ENCODE data around the gene SLC24A3. TPM values are rescaled to one million over a fixed set of nuclear protein-coding genes. Genes with fewer than 3 reads are reported as not detected.
A peak's percentile ranks its signal among the peaks of the same experiment; 100 is the strongest.

Gene SLC24A3
- total RNA-seq, 6 donors from 2014 or later: 6.3 to 10.8 (median 9.3) TPM

DNA sequence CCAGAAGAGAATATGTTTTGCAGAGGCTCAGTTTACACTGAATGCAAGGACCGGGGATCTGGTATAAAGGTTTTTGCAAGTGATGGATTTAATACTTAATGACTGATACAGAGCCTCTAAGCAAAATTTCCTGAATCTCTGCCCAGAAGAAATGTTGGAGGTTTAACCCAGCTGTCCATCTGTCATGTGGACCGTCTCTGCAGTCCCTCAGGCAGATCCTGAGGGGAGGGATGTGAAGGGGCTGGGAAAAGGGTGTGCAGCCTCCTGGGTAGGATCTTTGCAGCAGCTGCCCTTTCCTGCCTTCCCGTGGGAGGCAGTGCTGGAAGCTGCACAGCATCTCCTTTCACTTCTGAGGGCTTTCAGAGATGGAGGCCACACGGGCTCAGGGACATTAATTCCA lies 207.0 kb downstream of the SLC24A3 start:
- TF ChIP-seq POLR2AphosphoS5 (IDR thresholded peaks at IDR 0.05) (no peak), CTCF (IDR thresholded peaks at IDR 0.05) (no peak), EP300 (IDR thresholded peaks at IDR 0.05) (no peak), POLR2A (IDR thresholded peaks at IDR 0.05) (no peak)
- H3K27ac ChIP-seq: no peak overlapping the region
- no peaks in the 10 kb centered on the region for H3K36me3 ChIP-seq
- no peak for DNase-seq
- H3K4me3 ChIP-seq: no peak overlapping the region
- WGBS, 2 donors: 55% methylated on average over 4 of the region's 4 CpGs
- no peaks in the 10 kb centered on the region for H3K27me3 ChIP-seq
- ATAC-seq (ENCODE audit: low FRiP score in 2 of 2): no peak
- H3K4me1 ChIP-seq: no peaks in the 10 kb centered on the region
- H3K9me3 ChIP-seq: no peaks in the 10 kb centered on the region

GRCh38 chr20:19423097-19423899 lies 210.9 kb downstream of the SLC24A3 start:
- no peaks in the 10 kb centered on the region for H3K36me3 ChIP-seq
- H3K4me3 ChIP-seq: no peak overlapping the region
- 67 to 76% methylated on average over 9 of the region's 9 CpGs for WGBS, 2 donors
- DNase-seq (peak in 1 of 2 donors; percentile 11), ATAC-seq (ENCODE audit: low FRiP score in 2 of 2) (no peak)
- TF ChIP-seq POLR2AphosphoS5 (IDR thresholded peaks at IDR 0.05) (no peak), POLR2A (IDR thresholded peaks at IDR 0.05) (no peak), EP300 (IDR thresholded peaks at IDR 0.05) (no peak), CTCF (IDR thresholded peaks at IDR 0.05) (no peak)
- H3K27ac ChIP-seq: no peak overlapping the region
- H3K27me3 ChIP-seq: no peaks in the 10 kb centered on the region
- no peaks in the 10 kb centered on the region for H3K9me3 ChIP-seq
- H3K4me1 ChIP-seq: peaks cover 0 to 15% (median 7%) of the 10 kb centered on the region in 4 donors

- Histone ChIP-seq H3K27me3 (no peaks in the 10 kb centered on the region), H3K36me3 (no peaks in the 10 kb centered on the region), H3K4me3 (no peak overlapping the region), H3K4me1 (peaks cover 0 to 16% (median 7%) of the 10 kb centered on the region in 4 donors), H3K27ac (no peak overlapping the region), H3K9me3 (no peaks in the 10 kb centered on the region)
- WGBS, 2 donors: 66% methylated on average over 8 of the region's 8 CpGs
- no peak for ATAC-seq (ENCODE audit: low FRiP score in 2 of 2)
- no peak for DNase-seq
- TF ChIP-seq CTCF (IDR thresholded peaks at IDR 0.05) (no peak), POLR2A (IDR thresholded peaks at IDR 0.05) (no peak), POLR2AphosphoS5 (IDR thresholded peaks at IDR 0.05) (no peak), EP300 (IDR thresholded peaks at IDR 0.05) (no peak)
Observed at GRCh38 chr20:19423900-19424620, 211.6 kb downstream of the SLC24A3 start.

DNA sequence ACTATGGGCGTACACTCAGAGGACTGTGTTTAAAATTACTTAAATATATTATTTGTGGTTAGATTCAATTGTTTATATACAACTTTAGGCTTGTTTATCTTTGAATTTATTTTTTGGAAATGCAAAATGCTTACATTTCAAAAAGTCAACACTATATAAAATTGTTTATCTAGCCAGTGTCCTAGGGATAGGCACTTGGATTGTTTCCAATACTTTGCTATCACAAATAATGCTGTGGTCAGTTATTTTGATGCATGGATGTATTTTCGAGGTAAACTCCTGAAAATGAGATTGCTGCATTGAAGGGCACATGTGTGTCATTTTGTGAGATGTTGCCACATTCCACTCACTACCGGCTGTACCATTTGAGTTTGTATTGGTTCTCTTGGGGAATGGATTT lies 213.9 kb downstream of the SLC24A3 start:
- H3K27me3 ChIP-seq: no peaks in the 10 kb centered on the region
- no peaks in the 10 kb centered on the region for H3K9me3 ChIP-seq
- DNase-seq (no peak), ATAC-seq (ENCODE audit: low FRiP score in 2 of 2) (no peak)
- no peaks in the 10 kb centered on the region for H3K36me3 ChIP-seq
- 84 to 87% methylated on average over 3 of the region's 3 CpGs for WGBS, 2 donors
- H3K4me3 ChIP-seq: no peak overlapping the region
- TF ChIP-seq CTCF (IDR thresholded peaks at IDR 0.05) (no peak), POLR2A (IDR thresholded peaks at IDR 0.05) (no peak), EP300 (IDR thresholded peaks at IDR 0.05) (no peak), POLR2AphosphoS5 (IDR thresholded peaks at IDR 0.05) (no peak)
- H3K4me1 ChIP-seq: peaks cover 0 to 16% (median 7%) of the 10 kb centered on the region in 4 donors
- H3K27ac ChIP-seq: no peak overlapping the region

All from upper lobe of left lung (tissue), 6 donors.